Glomerular endothelial cell (primary cell): ENCODE measurements around the gene C12orf75. TPM values are rescaled to one million over a fixed set of nuclear protein-coding genes. Genes with fewer than 3 reads are reported as not detected.
"Not testable (repeated sequence)": the region's sequence is repeated elsewhere in the genome, so short reads cannot be mapped to it uniquely, and the experiment has no call there.

Experiments used
- DNase-seq: peaks from one replicate; pipeline ENCODE4 v3.0.0-alpha.2; 2011; ENCODE audit warnings: low read depth, low spot score; ENCODE audit errors: extremely low read depth
- total RNA-seq: library from RNA; depleted of rRNA; stranded (reverse); fragments of >200 nt; gene quantifications from 2 replicates; pipeline ENCODE4 v1.2.3, GENCODE V29; 2015

Gene C12orf75
- total RNA-seq, 1 donor from 2014 or later = 81.8 TPM

- DNase-seq = no peak
These were observed 37.7 kb downstream of the C12orf75 start for GRCh38 chr12:105368047-105368646.

GRCh38 chr12:105369014-105369413 is 38.5 kb downstream of the C12orf75 start:
- no peak for DNase-seq

GRCh38 chr12:105374303-105374702 is 43.8 kb downstream of the C12orf75 start:
- no peak for DNase-seq

DNA sequence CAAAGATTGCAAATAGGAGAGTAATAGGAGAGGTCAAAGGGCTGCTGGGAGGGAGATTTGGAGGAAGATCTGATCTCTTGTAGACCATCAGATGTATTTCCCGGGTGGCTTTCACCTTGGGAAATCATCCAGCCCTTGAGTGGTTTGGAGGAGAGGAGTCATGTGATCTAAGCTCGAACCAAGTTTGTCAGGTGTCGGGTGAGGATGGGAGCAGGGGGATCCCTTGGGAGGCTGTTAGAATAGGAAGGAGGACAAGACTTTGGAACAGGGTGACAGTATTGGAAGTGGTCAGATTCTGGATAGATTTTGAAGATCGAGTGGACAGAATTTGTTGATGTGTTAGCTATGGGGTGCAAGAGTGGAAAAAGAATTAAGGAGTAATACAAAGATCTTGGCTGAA is 46.6 kb downstream of the C12orf75 start:
- no peak for DNase-seq

- no peak for DNase-seq
These were observed 48.4 kb downstream of the C12orf75 start for GRCh38 chr12:105378911-105379310.

- DNase-seq = peak; percentile 70
These were observed 52.5 kb downstream of the C12orf75 start for GRCh38 chr12:105382771-105383622.

GRCh38 chr12:105384220-105384619 is 53.7 kb downstream of the C12orf75 start:
- no peak for DNase-seq

GRCh38 chr12:105384916-105385535 is 54.5 kb downstream of the C12orf75 start:
- no peak for DNase-seq

- no peak for DNase-seq
These were observed 55.9 kb downstream of the C12orf75 start for GRCh38 chr12:105386431-105386830.

GRCh38 chr12:105391231-105391630 is 60.7 kb downstream of the C12orf75 start:
- no peak for DNase-seq

DNA sequence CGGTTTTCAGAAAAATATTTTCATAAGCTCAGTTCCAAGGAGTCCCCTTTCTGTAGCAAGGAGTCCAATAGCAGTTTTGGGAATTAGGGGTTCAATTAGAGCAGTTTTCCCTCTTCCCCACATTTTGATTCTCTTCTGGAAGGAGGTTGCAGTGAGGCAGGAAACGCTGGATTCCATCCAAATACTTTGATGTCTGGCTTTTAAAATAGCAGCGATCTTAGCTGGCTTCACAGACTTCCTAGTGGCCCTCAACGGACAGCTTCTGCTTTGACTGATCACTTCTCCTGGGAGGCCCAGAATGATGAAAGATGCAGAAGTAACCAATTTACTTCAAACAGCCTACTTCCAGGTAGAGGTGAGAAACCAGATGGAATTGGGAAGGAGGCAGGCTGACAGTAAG is 63.1 kb downstream of the C12orf75 start:
- no peak for DNase-seq

GRCh38 chr12:105396024-105396423 is 65.5 kb downstream of the C12orf75 start:
- no peak for DNase-seq

GRCh38 chr12:105396983-105397382 is 66.5 kb downstream of the C12orf75 start:
- no peak for DNase-seq

GRCh38 chr12:105398930-105399329 is 68.4 kb downstream of the C12orf75 start:
- no peak for DNase-seq

DNA sequence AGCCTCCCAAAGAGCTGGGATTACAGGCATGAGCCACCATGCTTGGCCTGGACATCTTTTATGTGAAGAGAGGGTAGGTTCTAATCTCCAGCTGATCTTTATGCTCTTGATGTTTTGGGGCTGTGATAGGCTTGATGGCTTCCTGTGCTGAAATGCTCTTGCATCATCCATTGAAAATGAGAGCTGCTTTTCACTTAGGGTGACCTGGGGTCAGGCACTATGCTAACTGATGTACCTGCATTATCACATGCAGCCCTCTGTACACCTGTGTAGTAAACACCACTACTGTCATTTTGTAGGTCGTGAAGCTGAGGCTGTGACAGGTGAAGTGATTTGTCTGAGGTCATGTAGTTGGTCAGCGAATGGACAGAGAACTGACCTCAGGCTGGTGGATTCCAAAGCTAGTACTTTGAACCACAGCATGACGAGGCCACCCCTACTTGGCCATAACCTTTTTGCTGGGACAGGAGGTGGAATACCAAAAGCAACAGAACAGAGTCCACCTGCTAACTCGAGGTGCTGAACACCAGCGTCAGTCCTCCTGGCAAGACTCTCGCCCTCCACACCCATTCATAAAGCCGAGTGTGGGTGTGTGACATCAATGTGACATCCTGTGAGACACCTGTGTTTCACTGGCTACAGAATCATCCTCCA is 69.1 kb downstream of the C12orf75 start:
- DNase-seq = no peak

DNA sequence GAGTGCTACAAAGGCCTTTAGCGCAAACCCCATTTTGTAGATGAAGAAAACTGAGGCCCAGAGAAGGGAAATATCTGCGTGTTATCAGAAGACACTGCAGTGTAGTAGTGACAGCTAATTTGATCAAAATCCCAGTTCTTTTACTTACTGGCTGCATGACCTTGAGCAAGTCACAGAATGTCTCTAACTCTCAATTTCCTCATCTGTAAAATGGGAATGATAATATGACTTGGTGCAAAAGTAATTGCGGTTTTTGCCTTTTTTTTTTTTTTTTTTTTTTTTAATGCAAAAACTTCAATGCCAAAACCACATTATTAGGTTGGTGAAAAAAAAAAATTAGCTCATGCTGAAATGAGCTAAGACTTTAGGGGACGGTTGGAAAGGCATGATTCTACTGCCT is 69.7 kb downstream of the C12orf75 start:
- DNase-seq = no peak

- no peak for DNase-seq
These were observed 70.7 kb downstream of the C12orf75 start for GRCh38 chr12:105401198-105401597.

DNA sequence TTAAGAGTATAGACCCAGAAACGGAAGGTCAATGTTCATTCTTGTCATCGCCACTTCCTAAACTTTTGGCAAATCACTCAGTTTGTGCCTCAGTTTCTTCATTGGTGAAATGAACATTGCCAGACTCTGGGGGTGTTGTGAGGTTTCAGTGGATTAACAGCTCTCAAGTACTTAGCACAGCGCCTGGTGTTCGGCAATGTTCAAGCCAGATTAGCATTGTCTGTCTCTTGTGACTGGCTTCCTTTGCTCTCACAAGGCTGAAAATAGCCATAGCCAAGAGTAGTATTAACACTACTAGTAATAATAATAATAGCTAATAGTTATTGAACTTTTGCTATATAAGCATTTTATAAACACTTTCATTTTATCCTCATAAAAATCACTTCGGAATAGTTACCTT is 71.9 kb downstream of the C12orf75 start:
- DNase-seq = no peak

- DNase-seq = no peak
These were observed 72.6 kb downstream of the C12orf75 start for GRCh38 chr12:105403095-105403494.

DNA sequence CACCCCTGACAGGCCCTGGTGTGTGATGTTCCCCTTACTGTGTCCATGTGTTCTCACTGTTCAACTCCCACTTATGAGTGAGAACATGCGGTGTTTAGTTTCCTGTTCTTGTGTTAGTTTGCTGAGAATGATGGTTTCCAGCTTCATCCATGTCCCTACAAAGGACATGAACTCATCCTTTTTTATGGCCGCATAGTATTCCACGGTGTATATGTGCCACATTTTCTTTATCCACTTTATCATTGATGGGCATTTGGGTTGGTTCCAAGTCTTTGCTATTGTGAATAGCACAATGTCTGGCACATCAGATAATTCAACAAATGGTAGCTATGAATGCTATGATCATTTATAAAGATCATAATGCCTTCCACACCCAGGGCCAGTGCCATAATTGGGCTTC is 73.6 kb downstream of the C12orf75 start:
- DNase-seq = not testable (repeated sequence)

DNA sequence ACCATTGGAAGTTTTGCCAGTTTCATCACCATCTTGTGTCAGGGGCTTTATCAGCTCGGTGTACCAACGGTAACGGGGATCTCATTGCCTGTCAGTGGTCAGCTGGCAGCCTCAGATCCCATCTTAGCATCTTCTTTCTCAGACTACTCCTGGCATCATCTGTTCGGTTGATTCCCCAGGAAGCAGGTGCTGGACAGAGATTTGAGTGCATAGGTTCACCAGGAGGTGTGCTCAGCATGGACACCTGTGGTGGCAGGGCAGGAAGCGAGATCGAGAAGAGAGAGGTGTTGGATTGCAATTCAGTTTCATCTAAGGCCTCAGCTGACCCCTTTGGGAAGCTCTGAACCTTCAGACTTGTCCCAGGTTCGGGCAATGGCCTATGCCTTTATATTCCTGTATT is 76.0 kb downstream of the C12orf75 start:
- DNase-seq = no peak
